Measurements from ENCODE around the gene HTR7.

The HTR7 gene

DNA sequence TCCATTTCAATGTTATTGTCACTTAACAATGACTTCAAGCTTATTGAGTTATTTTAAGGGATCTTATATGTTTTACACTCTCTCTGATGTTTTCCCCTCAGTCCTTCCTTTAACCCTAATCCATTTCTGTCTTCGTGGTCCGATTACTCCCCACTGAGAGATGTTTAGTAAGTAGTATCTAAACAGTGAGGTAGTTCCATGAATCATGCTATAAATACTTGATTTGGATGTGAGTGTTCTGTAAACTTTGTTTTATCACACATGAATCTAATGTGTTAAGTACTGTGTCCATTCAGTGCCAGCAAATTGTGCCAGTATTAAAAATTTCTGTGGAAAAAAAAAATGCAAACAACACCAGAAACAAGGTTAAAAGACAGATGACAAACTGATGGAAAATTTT is 32.5 kb upstream of the HTR7 start:
- Histone ChIP-seq H3K27ac (no peak overlapping the region), H4K20me1 (ENCODE audit: insufficient read depth) (no peaks in the 10 kb centered on the region), H3K36me3 (ENCODE audit: insufficient read depth) (0 out of 2 replicates have a peak, but pooled peaks cover 6% of the 10 kb centered on the region), H3K27me3 (ENCODE audit: insufficient read depth, low read depth) (no peaks in the 10 kb centered on the region), H3K9ac (no peak overlapping the region), H3K4me1 (ENCODE audit: low read depth, poor library complexity, severe bottlenecking) (no peaks in the 10 kb centered on the region), H2AFZ (ENCODE audit: low read depth) (no peak overlapping the region), H3K4me2 (no peak overlapping the region), H3K79me2 (ENCODE audit: insufficient read depth, low read depth) (no peaks in the 10 kb centered on the region), H3K4me3 (IDR thresholded peaks at IDR 0.05; ENCODE audit: insufficient read depth, low read depth, low read length) (no peak overlapping the region)
- TF ChIP-seq, protein P1, sequence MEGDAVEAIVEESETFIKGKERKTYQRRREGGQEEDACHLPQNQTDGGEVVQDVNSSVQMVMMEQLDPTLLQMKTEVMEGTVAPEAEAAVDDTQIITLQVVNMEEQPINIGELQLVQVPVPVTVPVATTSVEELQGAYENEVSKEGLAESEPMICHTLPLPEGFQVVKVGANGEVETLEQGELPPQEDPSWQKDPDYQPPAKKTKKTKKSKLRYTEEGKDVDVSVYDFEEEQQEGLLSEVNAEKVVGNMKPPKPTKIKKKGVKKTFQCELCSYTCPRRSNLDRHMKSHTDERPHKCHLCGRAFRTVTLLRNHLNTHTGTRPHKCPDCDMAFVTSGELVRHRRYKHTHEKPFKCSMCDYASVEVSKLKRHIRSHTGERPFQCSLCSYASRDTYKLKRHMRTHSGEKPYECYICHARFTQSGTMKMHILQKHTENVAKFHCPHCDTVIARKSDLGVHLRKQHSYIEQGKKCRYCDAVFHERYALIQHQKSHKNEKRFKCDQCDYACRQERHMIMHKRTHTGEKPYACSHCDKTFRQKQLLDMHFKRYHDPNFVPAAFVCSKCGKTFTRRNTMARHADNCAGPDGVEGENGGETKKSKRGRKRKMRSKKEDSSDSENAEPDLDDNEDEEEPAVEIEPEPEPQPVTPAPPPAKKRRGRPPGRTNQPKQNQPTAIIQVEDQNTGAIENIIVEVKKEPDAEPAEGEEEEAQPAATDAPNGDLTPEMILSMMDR (conservative IDR thresholded peaks at IDR 0.05; ENCODE audit: low read depth, low read length), result no peak

DNA sequence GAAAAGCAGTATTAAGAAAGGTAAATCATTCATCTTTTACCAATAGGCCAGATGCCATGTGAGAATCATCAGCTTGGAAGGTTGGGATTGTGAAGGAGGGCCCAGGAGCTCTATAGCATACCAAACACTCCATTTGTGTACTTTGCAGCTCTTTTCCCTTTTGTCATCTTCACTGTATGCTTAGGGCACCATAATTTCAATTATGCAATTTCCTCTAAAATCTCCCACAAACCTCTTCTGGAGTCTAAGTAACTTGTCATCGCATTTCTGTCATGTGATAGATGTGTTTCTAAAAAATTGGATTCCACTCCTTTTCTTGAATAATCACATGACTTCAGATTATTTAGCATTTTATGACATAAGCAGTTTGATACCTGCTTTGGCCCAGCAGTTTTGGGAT is 31.8 kb upstream of the HTR7 start:
- Histone ChIP-seq H3K27me3 (ENCODE audit: insufficient read depth, low read depth) (no peaks in the 10 kb centered on the region), H3K36me3 (ENCODE audit: insufficient read depth) (0 out of 2 replicates have a peak, but pooled peaks cover 6% of the 10 kb centered on the region), H3K4me1 (ENCODE audit: low read depth, poor library complexity, severe bottlenecking) (no peaks in the 10 kb centered on the region), H3K79me2 (ENCODE audit: insufficient read depth, low read depth) (no peaks in the 10 kb centered on the region), H3K4me2 (no peak overlapping the region), H3K27ac (no peak overlapping the region), H3K4me3 (IDR thresholded peaks at IDR 0.05; ENCODE audit: insufficient read depth, low read depth, low read length) (no peak overlapping the region), H3K9ac (no peak overlapping the region), H4K20me1 (ENCODE audit: insufficient read depth) (no peaks in the 10 kb centered on the region), H2AFZ (ENCODE audit: low read depth) (no peak overlapping the region)
- TF ChIP-seq, protein P1 (conservative IDR thresholded peaks at IDR 0.05; ENCODE audit: low read depth, low read length), result no peak

DNA sequence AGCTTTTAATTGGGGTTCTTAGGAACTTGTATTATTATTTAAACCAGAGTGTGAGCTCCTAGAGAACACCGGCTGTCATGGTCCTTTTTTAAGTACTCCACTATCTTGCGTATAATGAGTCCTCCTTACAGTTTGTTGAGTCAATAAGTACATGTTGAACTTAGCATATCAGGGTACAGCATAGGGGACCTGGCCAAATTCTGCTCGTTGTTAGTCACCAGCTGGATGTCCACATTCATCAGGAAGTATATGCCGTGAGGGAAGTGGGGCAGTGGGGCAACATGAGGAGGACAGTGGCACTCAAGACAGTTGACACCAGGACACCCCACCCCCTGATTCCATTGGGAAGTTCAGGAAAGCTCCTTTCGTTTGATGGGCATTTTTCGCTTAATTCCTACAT is 30.5 kb upstream of the HTR7 start:
- Histone ChIP-seq H3K4me3 (IDR thresholded peaks at IDR 0.05; ENCODE audit: insufficient read depth, low read depth, low read length) (no peak overlapping the region), H3K27ac (no peak overlapping the region), H3K9ac (no peak overlapping the region), H3K79me2 (ENCODE audit: insufficient read depth, low read depth) (no peaks in the 10 kb centered on the region), H3K4me1 (ENCODE audit: low read depth, poor library complexity, severe bottlenecking) (no peaks in the 10 kb centered on the region), H3K4me2 (no peak overlapping the region), H3K27me3 (ENCODE audit: insufficient read depth, low read depth) (no peaks in the 10 kb centered on the region), H2AFZ (ENCODE audit: low read depth) (no peak overlapping the region), H4K20me1 (ENCODE audit: insufficient read depth) (no peaks in the 10 kb centered on the region), H3K36me3 (ENCODE audit: insufficient read depth) (0 out of 2 replicates have a peak, but pooled peaks cover 6% of the 10 kb centered on the region)
- TF ChIP-seq, protein P1 (conservative IDR thresholded peaks at IDR 0.05; ENCODE audit: low read depth, low read length), result no peak

DNA sequence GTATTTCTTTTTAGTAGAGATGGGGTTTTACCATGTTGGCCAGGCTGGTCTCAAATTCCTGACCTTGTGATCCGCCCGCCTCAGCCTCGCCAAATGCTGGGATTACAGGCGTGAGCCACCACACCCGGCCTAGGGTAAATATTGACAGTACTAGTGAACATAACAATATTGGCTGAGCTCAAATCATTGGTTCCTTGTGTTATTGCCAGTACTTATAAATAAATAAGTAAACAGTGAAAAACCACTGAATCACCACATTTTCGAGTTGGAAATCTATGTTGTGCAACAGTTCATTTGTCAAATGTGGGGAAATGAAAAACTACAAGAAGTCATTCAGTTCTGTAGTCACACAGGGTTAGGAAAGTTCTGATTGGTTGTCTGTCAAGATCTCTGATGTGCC is 29.7 kb upstream of the HTR7 start:
- H3K79me2 ChIP-seq (ENCODE audit: insufficient read depth, low read depth), result no peaks in the 10 kb centered on the region
- H4K20me1 ChIP-seq (ENCODE audit: insufficient read depth), result no peaks in the 10 kb centered on the region
- H2AFZ ChIP-seq (ENCODE audit: low read depth), result no peak overlapping the region
- H3K27me3 ChIP-seq (ENCODE audit: insufficient read depth, low read depth), result no peaks in the 10 kb centered on the region
- 0 out of 2 replicates have a peak, but pooled peaks cover 6% of the 10 kb centered on the region for H3K36me3 ChIP-seq (ENCODE audit: insufficient read depth)
- TF ChIP-seq, protein P1 (conservative IDR thresholded peaks at IDR 0.05; ENCODE audit: low read depth, low read length), result no peak
- H3K4me1 ChIP-seq (ENCODE audit: low read depth, poor library complexity, severe bottlenecking), result no peaks in the 10 kb centered on the region
- H3K27ac ChIP-seq, result no peak overlapping the region
- H3K9ac ChIP-seq, result no peak overlapping the region
- no peak overlapping the region for H3K4me2 ChIP-seq
- no peak overlapping the region for H3K4me3 ChIP-seq (IDR thresholded peaks at IDR 0.05; ENCODE audit: insufficient read depth, low read depth, low read length)
